Left lung (tissue), 10 donors: ENCODE results near the gene UFSP2. TPM values are rescaled to one million over a fixed set of nuclear protein-coding genes. Genes with fewer than 3 reads are reported as not detected.
"Not testable (repeated sequence)": the region's sequence is repeated elsewhere in the genome, so short reads cannot be mapped to it uniquely, and the experiment has no call there.

Experiments used
- ATAC-seq: fragments of 200-7000 bp; cut with Tn5 transposase; one replicate; pipeline ENCODE4 v1.9.1; 2020; ENCODE audit warnings: moderate library complexity
- DNase-seq, 4 donors: peaks; one replicate each; pipeline ENCODE4 v3.0.0-alpha.2; 2013 to 2020
- H3K27ac ChIP-seq, 2 donors: fragments of 200-600 bp; sonication (generic) in 1 of 2; one replicate each; pipeline versions ENCODE4 v1.5.0 to v1.8.0; 2020 to 2021
- H3K27me3 ChIP-seq, 2 donors: fragments of 200-600 bp; sonication (generic) in 1 of 2; one replicate each; pipeline versions ENCODE4 v1.5.0 to v1.8.0; 2020 to 2021
- H3K36me3 ChIP-seq, 2 donors: fragments of 200-600 bp; sonication (generic) in 1 of 2; one replicate each; pipeline versions ENCODE4 v1.5.0 to v1.8.0; 2020 to 2021
- H3K4me1 ChIP-seq, 2 donors: fragments of 200-600 bp; one replicate each; pipeline ENCODE4 v1.8.0; 2021
- H3K4me3 ChIP-seq, 2 donors: fragments of 200-600 bp; sonication (generic) in 1 of 2; one replicate each; pipeline versions ENCODE4 v1.5.0 to v1.8.0; 2020 to 2021; ENCODE audit warnings: mild to moderate bottlenecking in 1 of 2
- H3K9me3 ChIP-seq, 2 donors: fragments of 200-600 bp; sonication (generic) in 1 of 2; one replicate each; pipeline versions ENCODE4 v1.5.0 to v1.8.0; 2020 to 2021
- intact Hi-C, 2 donors: fragments of 100-400 bp; cut with DNase I; formaldehyde crosslinking; loops; one replicate each; pipeline versions ENCODE4 v1.11.2 to v1.14.2; 2022
- polyA plus RNA-seq, 6 donors: library from polyadenylated mRNA; unstranded; fragments of 120-200 nt; gene quantifications; one replicate each; pipeline ENCODE4 v1.2.1, GENCODE V29; 2013; ENCODE audit not compliant: insufficient read length in 6 of 6
- total RNA-seq, 2 donors: library from RNA; stranded (reverse); fragmentation: NEBNext Ultra II Directional; extraction: Animal tissue kit (Norgen Biotek cat#: 25700); gene quantifications; one replicate each; pipeline ENCODE4 v1.2.1, GENCODE V29; 2021
- TF ChIP-seq, protein P1 (sequence below), 2 donors: fragments of 200-600 bp; sonication (generic) in 1 of 2; IDR thresholded peaks; one replicate each; pipeline versions ENCODE4 v1.5.0 to v1.8.0; 2021; ENCODE audit warnings: antibody characterized with exemption in 2 of 2
- donor health status: DM: no; HTN: yes; CAD: no.
- donor health status: DM: no; HTN: no; CAD: no.

The UFSP2 gene
- total and polyA plus RNA-seq, 8 donors = 20.1 to 86.5 (median 77.3) TPM

DNA sequence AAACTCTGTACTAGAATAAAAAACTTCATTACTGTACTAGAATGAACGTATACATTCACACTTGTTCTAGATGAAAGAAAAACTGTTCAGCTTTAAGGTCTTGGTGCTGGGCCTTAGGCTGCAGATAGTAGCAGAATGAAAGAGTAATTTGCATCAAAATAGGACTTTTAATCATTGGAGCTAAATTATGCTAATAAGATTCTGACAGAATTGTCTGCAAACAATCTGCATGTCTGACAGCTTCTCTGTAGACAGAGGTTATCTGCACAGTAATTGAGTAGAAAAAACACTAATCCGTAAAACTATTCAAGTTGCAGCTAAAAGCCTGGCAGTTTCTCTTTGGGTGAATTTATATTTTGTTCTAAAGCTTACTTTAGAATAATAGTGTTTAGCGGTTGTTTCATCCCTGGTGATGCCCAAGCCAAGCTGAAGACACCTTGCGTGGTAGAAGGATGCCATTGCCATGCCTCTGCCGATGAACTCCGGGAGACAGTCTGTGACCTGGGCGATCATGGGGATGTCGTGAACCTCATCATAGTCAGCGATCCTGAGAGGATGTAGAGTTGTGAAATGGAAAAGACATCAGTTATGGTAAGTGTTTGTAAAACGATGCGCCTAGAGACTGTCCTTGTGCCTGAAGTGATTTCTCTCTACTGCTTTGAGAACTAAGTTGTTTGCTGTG lies 55.4 kb downstream of the UFSP2 start:
- Histone ChIP-seq H3K4me3 (no peak overlapping the region), H3K9me3 (no peaks in the 10 kb centered on the region), H3K27ac (no peak overlapping the region), H3K4me1 (no peaks in the 10 kb centered on the region), H3K36me3 (peaks cover 0 to 33% of the 10 kb centered on the region in 2 donors), H3K27me3 (no peaks in the 10 kb centered on the region)
- ATAC-seq = no peak
- no peak for DNase-seq
- intact Hi-C loops = no loop called here
- TF ChIP-seq, protein P1, sequence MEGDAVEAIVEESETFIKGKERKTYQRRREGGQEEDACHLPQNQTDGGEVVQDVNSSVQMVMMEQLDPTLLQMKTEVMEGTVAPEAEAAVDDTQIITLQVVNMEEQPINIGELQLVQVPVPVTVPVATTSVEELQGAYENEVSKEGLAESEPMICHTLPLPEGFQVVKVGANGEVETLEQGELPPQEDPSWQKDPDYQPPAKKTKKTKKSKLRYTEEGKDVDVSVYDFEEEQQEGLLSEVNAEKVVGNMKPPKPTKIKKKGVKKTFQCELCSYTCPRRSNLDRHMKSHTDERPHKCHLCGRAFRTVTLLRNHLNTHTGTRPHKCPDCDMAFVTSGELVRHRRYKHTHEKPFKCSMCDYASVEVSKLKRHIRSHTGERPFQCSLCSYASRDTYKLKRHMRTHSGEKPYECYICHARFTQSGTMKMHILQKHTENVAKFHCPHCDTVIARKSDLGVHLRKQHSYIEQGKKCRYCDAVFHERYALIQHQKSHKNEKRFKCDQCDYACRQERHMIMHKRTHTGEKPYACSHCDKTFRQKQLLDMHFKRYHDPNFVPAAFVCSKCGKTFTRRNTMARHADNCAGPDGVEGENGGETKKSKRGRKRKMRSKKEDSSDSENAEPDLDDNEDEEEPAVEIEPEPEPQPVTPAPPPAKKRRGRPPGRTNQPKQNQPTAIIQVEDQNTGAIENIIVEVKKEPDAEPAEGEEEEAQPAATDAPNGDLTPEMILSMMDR (IDR thresholded peaks at IDR 0.05) = no peak

DNA sequence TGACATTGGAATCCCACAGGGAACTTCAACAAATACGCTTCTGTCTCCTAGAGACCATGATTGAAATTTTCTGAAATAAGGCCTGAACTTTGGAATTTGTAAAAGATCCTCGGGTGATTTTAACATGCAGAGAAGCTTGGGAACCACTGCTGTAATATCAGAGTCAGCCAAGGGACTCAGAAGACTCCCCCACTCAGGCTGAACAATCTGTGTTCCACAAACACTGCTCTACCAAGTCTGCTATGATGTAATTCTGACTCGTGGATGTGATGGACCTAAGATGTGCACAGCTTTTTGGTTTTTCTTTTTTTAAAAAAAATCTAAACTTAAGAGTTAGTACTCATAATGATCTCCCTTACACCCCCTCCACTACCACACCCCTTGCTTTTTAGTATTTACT lies 56.0 kb downstream of the UFSP2 start:
- Histone ChIP-seq H3K4me3 (no peak overlapping the region), H3K27me3 (no peaks in the 10 kb centered on the region), H3K9me3 (no peaks in the 10 kb centered on the region), H3K4me1 (no peaks in the 10 kb centered on the region), H3K27ac (no peak overlapping the region), H3K36me3 (peaks cover 0 to 33% of the 10 kb centered on the region in 2 donors)
- intact Hi-C loops = no loop called here
- ATAC-seq = no peak
- DNase-seq = no peak
- TF ChIP-seq, protein P1 (IDR thresholded peaks at IDR 0.05) = no peak

DNA sequence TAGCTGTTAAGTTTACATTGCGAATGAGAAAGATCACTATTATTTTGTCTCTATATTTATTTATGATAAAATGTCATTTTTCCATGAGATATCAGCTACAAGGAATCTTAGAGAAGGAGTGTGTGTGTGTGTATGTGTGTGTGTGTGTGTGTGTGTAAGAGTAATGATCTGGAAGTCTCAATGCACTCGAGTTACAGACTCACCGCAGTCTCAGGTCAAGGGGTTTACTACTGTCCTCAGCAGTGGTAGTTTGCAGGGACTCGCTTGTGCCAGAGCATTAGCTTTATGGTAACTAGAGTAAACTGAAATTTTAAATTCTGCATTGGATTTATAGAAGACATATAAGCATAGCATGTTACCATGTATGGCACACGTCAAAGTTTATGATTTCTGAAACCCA lies 60.9 kb downstream of the UFSP2 start:
- H3K9me3 ChIP-seq = no peaks in the 10 kb centered on the region
- H3K36me3 ChIP-seq = peaks cover 0 to 14% of the 10 kb centered on the region in 2 donors
- no peaks in the 10 kb centered on the region for H3K4me1 ChIP-seq
- DNase-seq (no peak), ATAC-seq (no peak)
- H3K4me3 ChIP-seq = no peak overlapping the region
- intact Hi-C loops = no loop called here
- TF ChIP-seq, protein P1 (IDR thresholded peaks at IDR 0.05) = no peak
- no peaks in the 10 kb centered on the region for H3K27me3 ChIP-seq
- no peak overlapping the region for H3K27ac ChIP-seq

DNA sequence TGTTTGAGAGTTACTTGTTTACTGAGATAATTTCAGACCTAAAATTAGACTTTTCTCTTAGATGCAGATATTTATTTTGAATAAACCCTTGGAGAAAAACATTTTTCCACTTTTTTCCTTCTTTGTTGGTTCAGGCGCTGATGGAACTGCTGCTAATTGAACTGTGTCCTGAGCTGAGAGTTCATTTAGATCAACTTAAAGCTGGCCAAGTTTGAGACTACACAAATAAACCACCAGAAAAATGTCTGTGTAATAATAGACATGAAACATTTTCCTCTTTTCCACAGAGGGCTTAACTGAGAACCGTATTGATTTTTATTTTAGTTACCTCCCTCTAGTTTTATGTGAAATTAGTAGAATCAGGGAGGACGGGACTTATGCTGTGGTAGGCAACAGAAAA lies 62.5 kb downstream of the UFSP2 start:
- Histone ChIP-seq H3K9me3 (no peaks in the 10 kb centered on the region), H3K36me3 (peaks cover 0 to 12% of the 10 kb centered on the region in 2 donors), H3K4me1 (no peaks in the 10 kb centered on the region), H3K4me3 (no peak overlapping the region), H3K27ac (no peak overlapping the region), H3K27me3 (no peaks in the 10 kb centered on the region)
- intact Hi-C loops = no loop called here
- ATAC-seq (no peak), DNase-seq (no peak)
- TF ChIP-seq, protein P1 (IDR thresholded peaks at IDR 0.05) = no peak

DNA sequence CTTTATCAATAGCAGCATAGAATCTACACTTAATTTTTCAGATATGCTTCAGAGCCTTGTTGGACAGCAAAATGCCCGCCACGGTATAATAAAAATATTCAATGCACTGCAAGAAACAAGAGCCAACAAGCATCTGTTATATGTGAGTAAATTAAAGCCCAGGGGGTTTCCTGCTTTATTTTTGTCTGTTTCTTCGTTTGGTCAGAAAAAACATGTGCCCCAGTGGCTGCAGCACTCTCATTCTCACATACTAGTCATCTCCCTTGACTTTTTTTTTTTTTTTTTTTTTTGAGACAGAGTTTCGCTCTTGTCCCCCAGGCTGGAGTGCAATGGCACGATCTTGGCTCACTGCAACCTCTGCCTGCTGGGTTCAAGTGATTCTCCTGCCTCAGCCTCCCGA lies 63.2 kb downstream of the UFSP2 start:
- H3K4me1 ChIP-seq, ATAC-seq, DNase-seq, intact Hi-C loops, H3K4me3 ChIP-seq, H3K27ac ChIP-seq, H3K9me3 ChIP-seq, H3K27me3 ChIP-seq: not testable (repeated sequence)
- peaks cover 0 to 13% of the 10 kb centered on the region in 2 donors for H3K36me3 ChIP-seq

DNA sequence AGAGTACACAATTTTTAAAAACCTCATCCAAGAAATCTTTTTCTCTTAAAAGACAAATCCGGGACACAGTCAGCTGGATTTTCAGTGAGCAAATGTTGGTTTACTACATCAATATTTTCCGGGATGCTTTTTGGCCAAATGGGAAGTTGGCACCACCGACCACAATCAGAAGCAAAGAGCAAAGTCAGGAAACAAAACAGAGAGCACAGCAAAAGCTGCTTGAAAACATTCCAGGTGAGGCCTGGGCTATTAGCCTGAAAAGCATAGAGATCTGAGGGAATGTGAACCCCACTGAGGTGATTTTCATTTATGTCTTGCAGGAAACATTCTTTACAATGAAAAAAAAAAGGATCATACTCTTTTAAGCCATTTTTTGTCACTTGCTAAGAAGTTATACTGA lies 63.9 kb downstream of the UFSP2 start:
- TF ChIP-seq, protein P1 (IDR thresholded peaks at IDR 0.05) = no peak
- Histone ChIP-seq H3K27me3 (no peaks in the 10 kb centered on the region), H3K27ac (no peak overlapping the region), H3K36me3 (peaks cover 0 to 17% of the 10 kb centered on the region in 2 donors), H3K4me1 (no peaks in the 10 kb centered on the region), H3K9me3 (no peaks in the 10 kb centered on the region), H3K4me3 (no peak overlapping the region)
- DNase-seq (no peak), ATAC-seq (no peak)
- intact Hi-C loops = no loop called here
